ENCODE measurements around the gene CTLA4. TPM values are rescaled to one million over a fixed set of nuclear protein-coding genes. Genes with fewer than 3 reads are reported as not detected.

Gene CTLA4
- total RNA-seq, 1 donor from 2014 or later = not detected

DNA sequence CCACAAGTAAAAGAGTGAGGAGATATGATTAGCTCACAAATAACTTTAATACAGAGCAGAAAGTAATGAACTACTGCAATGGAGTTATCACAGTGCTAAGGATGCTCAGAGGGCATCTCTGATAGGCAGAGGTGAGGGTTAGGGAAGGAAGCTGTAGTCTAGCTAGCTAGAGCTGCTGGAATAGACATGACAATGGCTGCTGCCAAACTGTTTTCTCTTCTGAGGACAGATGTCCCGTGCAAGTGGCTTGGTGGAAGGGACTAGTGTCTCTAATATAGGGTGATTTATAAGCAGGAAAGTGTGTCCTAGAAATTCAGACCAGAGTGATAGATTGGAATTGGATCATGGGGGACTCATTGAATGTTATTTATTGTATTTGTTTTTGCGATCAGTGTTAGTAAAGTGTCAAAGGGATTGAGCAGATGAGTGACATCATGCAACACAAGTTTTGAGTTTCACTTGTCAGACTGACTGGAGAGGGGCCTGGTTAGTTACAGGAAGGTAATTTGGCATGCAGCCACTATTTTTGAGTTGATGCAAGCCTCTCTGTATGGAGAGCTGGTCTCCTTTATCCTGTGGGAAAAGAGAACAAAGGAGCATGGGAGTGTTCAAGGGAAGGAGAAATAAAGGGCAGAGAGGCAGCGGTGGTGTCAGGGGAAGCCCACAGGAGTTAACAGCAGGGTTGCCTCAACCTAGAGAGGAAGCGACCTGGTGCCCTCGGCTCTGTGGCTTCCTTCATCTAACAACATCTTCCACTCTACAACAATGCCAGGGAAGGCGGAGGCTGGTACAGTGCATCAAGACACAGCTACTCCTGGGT, 1.9 kb downstream of the CTLA4 start:
- Mint-ChIP-seq H3K4me1 (ENCODE audit: unreplicated experiment) (peaks cover 8% of the 10 kb centered on the region), H3K36me3 (no peaks in the 10 kb centered on the region), H3K27me3 (peaks cover 28% of the 10 kb centered on the region), H3K4me3 (no peak overlapping the region), H3K27ac (no peak overlapping the region), H3K9me3 (no peaks in the 10 kb centered on the region)
- DNase-seq (ENCODE audit: extremely low spot score, unreplicated experiment) = no peak
- TF ChIP-seq CTCF (conservative IDR thresholded peaks at IDR 0.05) = no peak

DNA sequence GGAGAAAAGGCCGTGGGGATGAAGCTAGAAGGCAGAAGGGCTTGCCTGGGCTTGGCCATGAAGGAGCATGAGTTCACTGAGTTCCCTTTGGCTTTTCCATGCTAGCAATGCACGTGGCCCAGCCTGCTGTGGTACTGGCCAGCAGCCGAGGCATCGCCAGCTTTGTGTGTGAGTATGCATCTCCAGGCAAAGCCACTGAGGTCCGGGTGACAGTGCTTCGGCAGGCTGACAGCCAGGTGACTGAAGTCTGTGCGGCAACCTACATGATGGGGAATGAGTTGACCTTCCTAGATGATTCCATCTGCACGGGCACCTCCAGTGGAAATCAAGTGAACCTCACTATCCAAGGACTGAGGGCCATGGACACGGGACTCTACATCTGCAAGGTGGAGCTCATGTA, 2.9 kb downstream of the CTLA4 start:
- Mint-ChIP-seq H3K27me3 (peaks cover 28% of the 10 kb centered on the region), H3K4me3 (no peak overlapping the region), H3K4me1 (ENCODE audit: unreplicated experiment) (peaks cover 8% of the 10 kb centered on the region), H3K9me3 (no peaks in the 10 kb centered on the region), H3K36me3 (no peaks in the 10 kb centered on the region), H3K27ac (no peak overlapping the region)
- no peak for DNase-seq (ENCODE audit: extremely low spot score, unreplicated experiment)
- no peak for TF ChIP-seq CTCF (conservative IDR thresholded peaks at IDR 0.05)

- H3K27me3 Mint-ChIP-seq = peaks cover 26% of the 10 kb centered on the region
- H3K4me1 Mint-ChIP-seq (ENCODE audit: unreplicated experiment) = peaks cover 8% of the 10 kb centered on the region
- DNase-seq (ENCODE audit: extremely low spot score, unreplicated experiment) = no peak
- no peak overlapping the region for H3K27ac Mint-ChIP-seq
- TF ChIP-seq CTCF (conservative IDR thresholded peaks at IDR 0.05) = no peak
- H3K36me3 Mint-ChIP-seq = no peaks in the 10 kb centered on the region
- H3K9me3 Mint-ChIP-seq = no peaks in the 10 kb centered on the region
- no peak overlapping the region for H3K4me3 Mint-ChIP-seq
These were observed 3.4 kb downstream of the CTLA4 start for GRCh38 chr2:203870941-203871340.

GRCh38 chr2:203871371-203871983, 3.9 kb downstream of the CTLA4 start:
- Mint-ChIP-seq H3K36me3 (no peaks in the 10 kb centered on the region), H3K4me3 (no peak overlapping the region), H3K27me3 (peaks cover 26% of the 10 kb centered on the region), H3K9me3 (no peaks in the 10 kb centered on the region), H3K4me1 (ENCODE audit: unreplicated experiment) (peaks cover 8% of the 10 kb centered on the region), H3K27ac (no peak overlapping the region)
- DNase-seq (ENCODE audit: extremely low spot score, unreplicated experiment) = no peak
- no peak for TF ChIP-seq CTCF (conservative IDR thresholded peaks at IDR 0.05)

GRCh38 chr2:203873461-203873860, 5.9 kb downstream of the CTLA4 start:
- peaks cover 14% of the 10 kb centered on the region for H3K4me1 Mint-ChIP-seq (ENCODE audit: unreplicated experiment)
- H3K4me3 Mint-ChIP-seq = no peak overlapping the region
- H3K27me3 Mint-ChIP-seq = peaks cover 22% of the 10 kb centered on the region
- H3K27ac Mint-ChIP-seq = no peak overlapping the region
- H3K9me3 Mint-ChIP-seq = no peaks in the 10 kb centered on the region
- no peak for DNase-seq (ENCODE audit: extremely low spot score, unreplicated experiment)
- H3K36me3 Mint-ChIP-seq = no peaks in the 10 kb centered on the region
- no peak for TF ChIP-seq CTCF (conservative IDR thresholded peaks at IDR 0.05)
